ENCODE measurements around the gene C5orf24.

GRCh38 chr5:134844252-134844651 lies 1.5 kb upstream of the C5orf24 start:
- no peak for TF ChIP-seq POLR2A (IDR thresholded peaks at IDR 0.05)
- TF ChIP-seq CTCF (IDR thresholded peaks at IDR 0.05): no peak
